ENCODE measurements around the gene GPR155.

DNA sequence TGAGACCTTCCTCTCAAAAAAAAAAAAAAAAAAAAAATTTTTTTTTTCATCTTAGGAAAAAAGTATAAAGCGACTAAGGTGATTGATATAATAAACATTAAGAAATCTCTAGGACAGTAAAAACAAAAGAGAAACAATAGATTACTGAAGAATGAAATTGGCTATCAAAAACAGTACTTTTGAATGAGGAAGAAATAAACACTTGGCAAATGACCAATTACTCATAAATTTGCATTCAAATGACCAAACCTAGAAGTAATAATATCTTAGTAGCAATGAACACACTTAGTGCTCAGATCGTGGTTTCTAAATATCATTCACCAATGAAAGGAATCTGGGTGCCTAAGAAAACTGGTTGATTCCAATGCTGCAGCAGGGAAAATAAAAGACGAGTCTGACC lies 101.6 kb downstream of the GPR155 start:
- no peak for TF ChIP-seq MTA3 (IDR thresholded peaks at IDR 0.05; ENCODE audit: borderline replicate concordance)
- no peak for TF ChIP-seq TCF7L2 (IDR thresholded peaks at IDR 0.05; ENCODE audit: low read depth, low read length)
- TF ChIP-seq, protein P1, sequence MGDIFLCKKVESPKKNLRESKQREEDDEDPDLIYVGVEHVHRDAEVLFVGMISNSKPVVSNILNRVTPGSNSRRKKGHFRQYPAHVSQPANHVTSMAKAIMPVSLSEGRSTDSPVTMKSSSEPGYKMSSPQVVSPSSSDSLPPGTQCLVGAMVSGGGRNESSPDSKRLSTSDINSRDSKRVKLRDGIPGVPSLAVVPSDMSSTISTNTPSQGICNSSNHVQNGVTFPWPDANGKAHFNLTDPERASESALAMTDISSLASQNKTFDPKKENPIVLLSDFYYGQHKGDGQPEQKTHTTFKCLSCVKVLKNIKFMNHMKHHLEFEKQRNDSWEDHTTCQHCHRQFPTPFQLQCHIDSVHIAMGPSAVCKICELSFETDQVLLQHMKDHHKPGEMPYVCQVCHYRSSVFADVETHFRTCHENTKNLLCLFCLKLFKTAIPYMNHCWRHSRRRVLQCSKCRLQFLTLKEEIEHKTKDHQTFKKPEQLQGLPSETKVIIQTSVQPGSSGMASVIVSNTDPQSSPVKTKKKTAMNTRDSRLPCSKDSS (IDR thresholded peaks at IDR 0.05; ENCODE audit: low read depth, partially characterized antibody): no peak
- TF ChIP-seq, protein P2, sequence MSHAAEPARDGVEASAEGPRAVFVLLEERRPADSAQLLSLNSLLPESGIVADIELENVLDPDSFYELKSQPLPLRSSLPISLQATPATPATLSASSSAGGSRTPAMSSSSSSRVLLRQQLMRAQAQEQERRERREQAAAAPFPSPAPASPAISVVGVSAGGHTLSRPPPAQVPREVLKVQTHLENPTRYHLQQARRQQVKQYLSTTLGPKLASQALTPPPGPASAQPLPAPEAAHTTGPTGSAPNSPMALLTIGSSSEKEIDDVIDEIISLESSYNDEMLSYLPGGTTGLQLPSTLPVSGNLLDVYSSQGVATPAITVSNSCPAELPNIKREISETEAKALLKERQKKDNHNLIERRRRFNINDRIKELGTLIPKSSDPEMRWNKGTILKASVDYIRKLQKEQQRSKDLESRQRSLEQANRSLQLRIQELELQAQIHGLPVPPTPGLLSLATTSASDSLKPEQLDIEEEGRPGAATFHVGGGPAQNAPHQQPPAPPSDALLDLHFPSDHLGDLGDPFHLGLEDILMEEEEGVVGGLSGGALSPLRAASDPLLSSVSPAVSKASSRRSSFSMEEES (CRISPR knock-in tag; IDR thresholded peaks at IDR 0.05): no peak
- TF ChIP-seq, protein P3, sequence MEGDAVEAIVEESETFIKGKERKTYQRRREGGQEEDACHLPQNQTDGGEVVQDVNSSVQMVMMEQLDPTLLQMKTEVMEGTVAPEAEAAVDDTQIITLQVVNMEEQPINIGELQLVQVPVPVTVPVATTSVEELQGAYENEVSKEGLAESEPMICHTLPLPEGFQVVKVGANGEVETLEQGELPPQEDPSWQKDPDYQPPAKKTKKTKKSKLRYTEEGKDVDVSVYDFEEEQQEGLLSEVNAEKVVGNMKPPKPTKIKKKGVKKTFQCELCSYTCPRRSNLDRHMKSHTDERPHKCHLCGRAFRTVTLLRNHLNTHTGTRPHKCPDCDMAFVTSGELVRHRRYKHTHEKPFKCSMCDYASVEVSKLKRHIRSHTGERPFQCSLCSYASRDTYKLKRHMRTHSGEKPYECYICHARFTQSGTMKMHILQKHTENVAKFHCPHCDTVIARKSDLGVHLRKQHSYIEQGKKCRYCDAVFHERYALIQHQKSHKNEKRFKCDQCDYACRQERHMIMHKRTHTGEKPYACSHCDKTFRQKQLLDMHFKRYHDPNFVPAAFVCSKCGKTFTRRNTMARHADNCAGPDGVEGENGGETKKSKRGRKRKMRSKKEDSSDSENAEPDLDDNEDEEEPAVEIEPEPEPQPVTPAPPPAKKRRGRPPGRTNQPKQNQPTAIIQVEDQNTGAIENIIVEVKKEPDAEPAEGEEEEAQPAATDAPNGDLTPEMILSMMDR (IDR thresholded peaks at IDR 0.05 in 2 of 3, conservative IDR thresholded peaks at IDR 0.05 in 1 of 3; ENCODE audit: insufficient read depth in 2 of 3, low read depth in 1 of 3, low read length in 3 of 3): no peak
- TF ChIP-seq NFATC3 (IDR thresholded peaks at IDR 0.05): no peak
- no peak for TF ChIP-seq SRSF3 (IDR thresholded peaks at IDR 0.05; ENCODE audit: insufficient read depth, low read length)
- TF ChIP-seq HDAC1 (IDR thresholded peaks at IDR 0.05): no peak
- no peak for TF ChIP-seq POLR2AphosphoS5 (IDR thresholded peaks at IDR 0.05; ENCODE audit: control insufficient read depth, insufficient read depth, low read depth, low read length)

Data from K562 (cell line).